ENCODE results near the gene RAI1.

RAI1 gene

DNA sequence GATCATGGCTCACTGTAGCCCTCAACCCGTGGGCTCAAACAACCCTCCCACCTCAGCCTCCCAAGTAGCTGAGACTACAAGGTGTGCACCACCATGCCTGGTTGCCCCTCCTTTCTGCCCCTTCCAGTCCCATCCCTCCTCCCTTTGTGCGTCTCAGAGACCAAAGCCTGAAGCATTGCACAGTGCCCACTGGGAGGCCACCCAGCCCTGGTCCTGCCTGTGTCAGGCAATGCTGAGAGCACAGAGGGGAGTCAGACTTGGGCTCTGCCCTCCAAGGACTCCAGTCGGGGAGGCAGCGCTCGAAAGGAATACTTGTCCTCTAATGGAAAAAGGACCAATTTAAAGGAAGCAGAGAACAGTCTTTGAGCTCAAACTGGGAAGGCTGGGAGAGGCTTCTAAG is 20.4 kb downstream of the RAI1 start:
- DNase-seq = no peak

DNA sequence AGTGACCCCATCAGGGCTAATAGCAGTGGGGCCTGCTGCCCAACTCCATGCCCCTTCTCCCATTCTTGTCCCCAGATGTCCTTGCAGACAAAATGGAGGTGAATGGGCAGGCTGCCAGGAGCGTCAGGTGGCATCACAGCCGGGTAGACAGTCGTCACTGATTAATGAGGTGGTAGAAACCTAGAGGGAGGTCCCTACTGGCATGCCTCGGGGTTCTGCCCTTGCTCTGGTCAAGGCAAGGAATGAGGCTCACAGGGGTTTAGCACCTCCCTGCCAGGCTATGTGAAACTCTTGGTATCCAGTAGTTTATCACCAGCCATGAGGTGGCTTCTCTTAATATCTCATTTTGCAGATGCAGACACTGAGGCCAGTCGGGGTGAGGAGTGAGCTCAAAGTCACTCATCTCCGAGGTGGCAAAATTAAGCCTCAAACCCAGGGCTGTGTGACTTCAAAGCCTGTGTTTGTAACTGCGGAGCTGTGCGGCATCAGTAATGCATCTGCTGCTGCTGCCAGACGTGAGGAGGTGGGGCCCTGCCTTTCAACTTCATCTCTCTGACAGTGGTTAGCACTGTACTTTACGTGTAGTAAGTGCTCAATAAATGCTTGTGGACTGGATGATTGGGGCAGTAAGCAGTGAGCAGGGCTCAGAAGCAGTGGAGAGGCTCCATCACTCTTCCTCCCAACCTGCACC is 21.3 kb downstream of the RAI1 start:
- no peak for DNase-seq

DNA sequence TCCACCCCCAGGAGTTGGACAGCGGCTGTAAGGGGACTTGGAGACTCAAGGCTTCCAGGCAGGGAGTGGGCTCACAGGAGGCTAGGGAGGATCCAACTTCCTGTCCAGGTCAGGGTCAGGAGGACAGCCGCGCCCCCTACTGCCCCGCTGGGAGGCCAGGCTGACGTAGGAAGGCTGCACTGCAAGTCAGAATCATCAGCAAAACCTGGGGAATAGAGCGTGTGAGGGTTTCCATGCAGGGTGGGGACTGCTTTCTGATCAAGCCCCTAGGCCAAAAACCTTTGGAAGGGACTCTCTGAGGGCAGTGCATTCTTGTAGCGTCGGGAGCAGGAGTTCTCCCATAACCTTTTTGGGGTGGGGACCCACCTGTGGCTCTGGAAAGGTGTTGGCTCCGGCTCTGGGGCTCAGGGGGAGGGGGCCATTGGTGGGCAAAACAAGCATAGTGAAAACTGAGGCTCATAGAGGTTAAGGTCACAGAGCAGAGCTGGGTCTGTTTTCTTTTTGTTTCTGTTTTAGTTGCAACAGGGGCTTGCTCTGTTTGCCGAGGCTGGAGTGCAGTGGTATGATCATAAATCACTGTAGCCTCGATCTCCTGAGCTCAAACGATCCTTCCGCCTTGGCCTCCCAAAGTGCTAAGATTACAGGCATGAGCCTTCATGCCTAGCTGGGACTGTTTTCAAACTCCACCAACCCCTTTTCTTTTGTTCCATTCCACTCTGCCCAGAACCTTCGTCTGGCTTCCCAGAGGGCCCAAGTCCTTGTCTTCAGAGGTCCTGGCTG is 22.1 kb downstream of the RAI1 start:
- DNase-seq = no peak

DNA sequence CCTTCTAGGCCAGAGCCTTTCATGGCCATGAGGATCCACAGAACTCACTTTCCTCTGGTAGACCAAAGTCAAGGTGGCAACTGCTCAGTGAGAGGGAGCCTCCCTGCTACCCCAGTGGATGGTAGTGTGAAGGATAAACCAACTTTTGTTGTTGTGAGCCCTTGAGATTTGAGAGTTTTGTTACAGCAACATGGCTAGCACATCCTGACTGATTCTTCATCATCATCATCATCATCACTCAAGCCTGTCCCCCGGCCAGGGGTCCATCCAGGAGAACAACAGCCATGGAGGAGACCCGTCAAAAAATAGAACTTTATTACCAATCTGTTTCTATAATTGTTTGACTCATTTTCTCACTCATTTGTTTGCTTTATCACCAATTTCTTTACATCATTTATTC is 23.7 kb downstream of the RAI1 start:
- DNase-seq = no peak

DNA sequence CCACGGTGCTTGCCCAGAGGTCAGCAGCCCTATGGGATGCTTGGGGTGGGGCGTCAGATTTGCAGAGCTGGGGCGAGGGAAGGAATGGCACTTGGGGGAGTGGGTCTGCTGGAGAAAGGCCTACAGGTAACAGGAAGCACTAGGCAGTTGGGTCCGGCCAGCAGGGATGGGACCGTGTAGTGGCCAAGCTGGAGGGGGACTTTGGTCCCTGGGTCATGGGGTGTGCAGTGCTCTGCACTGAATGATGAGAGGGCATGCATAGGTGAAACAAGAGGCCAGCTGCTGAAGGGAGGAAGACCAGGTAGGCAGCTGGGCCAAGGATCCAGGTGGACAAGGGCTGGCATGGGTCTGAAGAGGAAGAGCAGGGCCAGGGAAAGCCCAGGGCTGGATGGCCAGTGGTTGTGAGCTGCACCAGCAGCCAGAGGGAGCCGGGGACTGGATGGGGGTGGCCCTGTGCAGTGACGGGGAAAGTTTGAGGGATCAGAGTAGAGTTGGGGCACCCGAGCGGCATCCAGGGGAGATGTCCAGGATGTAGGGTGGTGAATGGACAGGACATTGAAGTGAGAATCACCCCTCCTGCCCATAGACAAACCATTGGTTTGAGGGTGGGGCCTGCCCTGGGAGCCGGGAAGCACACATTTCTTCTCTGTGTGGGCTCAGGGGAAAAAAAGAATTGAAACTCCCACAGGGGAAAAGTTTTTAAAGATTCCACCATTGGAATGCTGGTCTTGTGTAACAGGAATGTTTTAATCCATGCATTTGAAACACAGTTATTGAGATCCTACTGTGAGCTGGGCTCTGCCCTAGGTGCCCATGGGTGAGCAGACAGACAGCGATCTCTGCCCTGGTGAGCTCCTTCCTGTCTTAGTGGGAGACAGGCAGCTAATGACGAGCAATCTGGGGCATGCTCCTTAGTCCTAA is 25.1 kb downstream of the RAI1 start:
- DNase-seq = no peak

DNA sequence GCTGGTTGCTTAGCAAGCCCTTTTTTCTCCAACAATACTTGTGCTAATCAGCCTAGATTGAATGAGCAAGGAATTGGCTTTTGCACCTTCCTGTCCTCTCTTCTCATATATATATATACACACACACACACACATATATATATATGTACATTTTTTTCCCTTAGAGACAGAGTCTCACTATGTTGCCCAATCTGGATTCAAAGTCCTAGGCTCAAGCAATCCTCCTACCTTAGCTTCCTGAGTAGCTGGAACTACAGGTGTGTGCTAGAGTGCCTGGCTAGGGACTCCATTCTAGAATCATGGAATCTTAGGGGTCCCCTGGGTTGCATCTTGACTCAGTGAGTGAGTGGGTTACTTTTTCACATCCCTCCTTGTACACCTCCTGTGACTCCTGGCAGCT is 27.0 kb downstream of the RAI1 start:
- DNase-seq = no peak

DNA sequence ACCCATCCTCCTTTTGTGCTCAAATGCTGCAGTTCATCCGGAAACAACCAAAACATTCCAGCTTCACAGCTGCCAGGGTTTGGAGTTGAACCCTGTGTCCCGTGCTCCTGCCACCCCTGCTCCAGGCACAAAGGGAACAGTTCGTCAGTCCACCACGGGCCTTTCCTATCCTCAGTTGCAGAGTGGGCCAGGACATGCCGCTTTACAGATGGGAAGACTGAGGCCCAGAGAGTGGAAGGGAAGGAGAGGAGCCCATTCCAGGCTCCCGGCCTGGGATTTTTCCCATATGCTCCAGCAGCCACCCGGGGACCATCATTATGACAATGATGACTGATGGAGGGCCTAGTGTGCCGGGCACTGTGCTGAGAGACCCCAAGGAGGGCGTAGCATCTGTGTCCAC is 27.6 kb downstream of the RAI1 start:
- DNase-seq = no peak

DNA sequence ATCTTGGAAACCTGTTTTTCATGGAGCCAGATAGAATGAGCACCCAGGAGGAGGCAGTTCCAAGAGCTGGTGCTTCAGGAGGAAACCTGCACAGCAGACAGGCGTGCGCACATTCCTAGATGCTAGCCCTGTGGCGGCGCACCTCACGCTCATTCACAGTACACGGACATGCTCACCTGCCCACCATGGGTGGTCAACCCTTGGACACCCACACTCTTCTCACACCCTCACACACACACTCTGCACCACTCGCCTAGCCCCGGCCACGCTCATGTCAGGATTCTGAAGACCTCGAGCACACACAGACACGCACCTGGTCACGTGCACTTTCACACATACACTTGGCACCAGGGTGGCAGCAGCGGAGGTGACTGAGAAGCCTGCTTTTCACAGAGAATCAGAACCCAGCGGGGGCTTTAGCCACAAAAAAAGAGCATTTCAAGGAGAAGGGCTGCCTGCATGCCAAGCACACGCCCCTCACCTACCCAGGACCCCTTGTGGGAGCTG is 28.6 kb downstream of the RAI1 start:
- DNase-seq = no peak

DNA sequence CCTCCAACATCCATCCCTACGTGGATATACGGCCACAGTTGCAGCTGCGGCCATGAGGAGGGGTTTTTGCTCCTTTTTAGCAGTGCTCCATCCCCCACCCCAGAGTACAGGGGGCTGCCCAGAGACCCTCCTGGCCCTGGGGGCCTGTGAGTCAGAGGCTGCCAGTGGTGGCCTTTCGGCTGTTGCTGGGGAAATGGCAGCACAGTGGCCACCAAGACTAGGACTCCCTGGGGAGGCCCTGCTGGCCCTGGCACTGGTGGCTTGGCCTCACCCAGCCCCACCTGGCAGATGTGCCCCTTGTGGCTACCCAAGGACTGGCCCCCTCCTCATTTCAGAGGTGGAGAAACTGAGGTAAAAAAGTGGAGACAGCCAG is 29.1 kb downstream of the RAI1 start:
- no peak for DNase-seq

DNA sequence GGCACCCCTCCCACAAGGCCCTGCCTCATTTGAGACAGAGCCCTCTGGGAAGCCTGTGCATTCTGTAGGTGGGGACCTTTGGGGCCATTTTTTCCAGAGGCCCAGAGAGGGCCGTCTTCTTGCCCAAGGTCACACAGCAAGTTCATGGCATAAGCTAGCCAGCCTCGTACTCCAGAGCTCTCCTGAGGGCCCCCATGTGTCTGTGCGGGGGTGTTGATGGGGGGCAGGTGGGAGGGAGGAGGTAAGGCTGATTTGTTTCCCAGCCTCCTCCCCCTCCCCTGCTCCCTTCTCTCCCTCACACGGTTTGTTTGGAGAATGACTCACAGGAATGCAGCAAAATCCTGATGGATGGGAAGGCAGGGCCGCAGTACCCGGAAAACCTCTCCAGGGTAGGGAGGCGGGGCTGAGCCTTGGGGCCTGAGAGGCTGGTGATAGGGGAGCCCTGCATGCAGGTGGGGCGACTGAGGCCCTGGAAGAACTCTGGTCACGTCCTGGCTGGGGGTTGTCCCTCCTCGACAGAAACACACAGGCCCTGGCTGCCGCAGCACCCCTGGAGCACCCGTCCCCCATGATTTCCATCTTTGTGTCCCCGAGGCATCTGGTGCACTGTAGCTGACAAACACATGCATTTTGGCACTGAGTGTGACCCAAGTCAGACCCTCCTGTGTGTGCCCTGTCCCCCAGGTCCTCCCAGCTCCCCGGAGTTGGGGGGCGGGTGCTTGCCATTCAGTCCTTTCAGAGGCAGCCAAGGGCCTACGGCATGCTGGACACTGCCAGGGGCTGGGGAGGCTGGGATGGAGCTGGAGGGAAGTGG is 29.7 kb downstream of the RAI1 start:
- no peak for DNase-seq

DNA sequence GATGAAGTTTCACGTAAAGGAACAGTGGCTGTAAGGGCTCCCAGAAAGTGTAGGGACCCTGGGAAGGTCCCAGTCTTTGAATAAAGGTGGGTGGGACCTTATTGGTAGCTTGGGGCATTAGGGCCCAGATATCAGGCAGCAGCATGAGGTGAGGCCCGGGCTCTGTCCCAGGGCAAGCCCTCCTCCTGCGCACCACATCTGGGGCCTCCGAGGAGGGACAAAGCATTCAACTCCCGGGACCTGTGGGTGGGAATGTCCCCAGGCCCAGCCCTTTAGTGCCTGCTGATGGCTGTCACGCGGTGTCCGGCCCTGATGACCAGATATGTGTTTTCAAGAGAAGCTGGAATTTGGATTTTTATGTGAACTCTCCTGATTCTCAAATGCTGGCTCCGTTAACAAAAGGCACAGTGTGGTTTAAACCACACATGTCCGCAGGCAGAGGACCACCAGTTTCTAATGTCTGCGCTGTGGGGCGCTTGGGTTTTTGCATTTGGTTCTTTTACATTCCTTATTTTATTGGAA is 30.4 kb downstream of the RAI1 start:
- DNase-seq = no peak

DNA sequence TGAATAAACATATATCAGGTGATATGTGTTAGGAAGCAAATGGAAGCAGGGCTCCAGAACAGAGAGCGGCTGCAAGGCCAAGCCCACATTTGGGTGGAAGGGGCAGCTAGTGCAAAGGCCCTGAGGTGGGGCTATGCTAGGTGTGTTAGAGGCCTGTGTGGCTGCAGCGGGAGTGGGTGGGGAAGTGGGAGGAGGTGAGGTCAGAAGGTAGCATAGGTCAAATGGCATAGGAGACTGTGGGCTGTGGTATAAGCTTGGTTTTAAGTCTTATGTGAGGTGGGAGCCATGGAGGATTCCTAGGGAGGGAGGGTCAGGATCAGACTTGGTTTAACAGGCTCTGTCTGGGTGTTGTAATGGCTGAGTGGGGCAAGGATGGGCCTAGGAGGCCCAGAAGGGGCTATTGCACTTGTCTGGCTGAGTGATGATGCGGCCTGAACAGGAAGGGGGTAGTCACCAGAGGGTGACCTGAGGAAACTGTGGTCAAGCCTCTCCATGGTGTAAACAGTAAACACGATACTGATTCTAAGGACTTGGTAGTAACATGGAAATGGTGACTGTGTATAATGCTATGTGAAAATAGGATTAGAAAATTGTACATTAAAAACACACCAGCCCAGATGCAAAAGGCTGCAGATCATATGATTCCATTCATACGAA is 31.1 kb downstream of the RAI1 start:
- DNase-seq = no peak

DNA sequence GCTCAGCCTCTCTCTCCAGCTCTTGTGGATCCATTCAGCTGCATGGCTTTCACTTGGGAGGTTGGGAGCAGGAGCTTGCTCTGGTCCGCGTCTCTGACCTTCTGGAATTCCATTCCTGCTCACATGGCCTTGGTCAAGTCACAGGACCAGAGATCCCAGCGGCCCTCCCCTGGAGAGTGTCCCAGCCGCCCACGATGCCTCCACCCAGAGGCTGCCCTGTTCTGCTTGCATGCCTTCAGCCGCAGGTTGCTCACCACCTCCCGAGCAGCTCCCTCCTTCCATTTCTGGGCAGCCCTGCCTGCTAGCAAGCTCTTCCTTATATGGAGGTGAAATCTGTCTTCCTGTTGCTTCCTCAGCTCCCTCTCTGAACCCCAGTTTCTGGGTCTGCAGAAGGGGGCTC is 32.6 kb downstream of the RAI1 start:
- DNase-seq = no peak

DNA sequence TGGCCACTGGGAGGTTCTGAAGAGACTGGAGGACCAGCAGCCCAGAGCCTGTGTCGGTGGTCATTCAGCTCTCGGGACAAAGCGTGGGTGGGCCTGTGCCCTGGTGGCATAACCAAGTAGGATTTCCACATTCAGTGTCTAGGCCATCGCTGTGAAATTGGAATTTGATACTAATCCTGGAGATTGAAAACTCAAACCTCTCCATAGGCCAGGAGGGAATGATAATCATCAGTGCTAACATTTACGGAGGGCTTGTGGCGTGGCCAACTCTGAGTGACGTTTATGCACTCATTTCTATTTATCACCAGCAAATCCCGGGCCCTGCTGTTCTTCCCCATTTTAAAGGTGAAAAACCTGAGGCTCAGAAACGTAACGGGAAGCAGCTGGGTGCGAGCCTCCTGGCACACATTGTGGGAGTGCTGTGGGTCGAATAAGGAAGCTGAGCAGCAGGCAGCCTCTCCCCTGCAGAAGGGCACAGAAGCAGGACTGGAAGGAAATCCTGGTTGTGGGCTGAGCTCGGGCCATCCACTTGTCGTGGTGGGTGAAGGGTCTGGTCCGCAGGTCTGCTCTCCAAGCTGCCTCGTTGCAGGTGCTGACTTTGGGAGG is 33.1 kb downstream of the RAI1 start:
- DNase-seq = no peak

DNA sequence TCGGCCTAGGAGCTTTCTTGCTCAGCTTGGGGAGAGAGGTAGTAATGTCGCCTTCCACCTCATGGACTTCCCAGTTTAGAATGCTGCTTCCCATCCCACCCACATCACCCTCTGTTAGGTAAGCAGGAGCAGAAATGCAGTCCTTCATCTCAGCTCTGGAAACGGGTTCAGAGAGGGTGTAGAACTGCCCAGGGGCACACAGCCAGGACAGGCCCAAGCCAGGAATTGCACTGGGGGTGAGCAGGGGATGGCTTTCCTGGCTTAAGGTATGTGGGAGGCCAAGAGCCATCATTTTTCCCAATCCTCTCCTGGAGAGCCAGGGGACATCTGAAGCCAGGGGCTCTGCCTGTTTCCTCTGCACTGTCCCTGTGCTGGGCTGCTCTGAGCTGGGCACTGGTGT is 33.6 kb downstream of the RAI1 start:
- DNase-seq = no peak

DNA sequence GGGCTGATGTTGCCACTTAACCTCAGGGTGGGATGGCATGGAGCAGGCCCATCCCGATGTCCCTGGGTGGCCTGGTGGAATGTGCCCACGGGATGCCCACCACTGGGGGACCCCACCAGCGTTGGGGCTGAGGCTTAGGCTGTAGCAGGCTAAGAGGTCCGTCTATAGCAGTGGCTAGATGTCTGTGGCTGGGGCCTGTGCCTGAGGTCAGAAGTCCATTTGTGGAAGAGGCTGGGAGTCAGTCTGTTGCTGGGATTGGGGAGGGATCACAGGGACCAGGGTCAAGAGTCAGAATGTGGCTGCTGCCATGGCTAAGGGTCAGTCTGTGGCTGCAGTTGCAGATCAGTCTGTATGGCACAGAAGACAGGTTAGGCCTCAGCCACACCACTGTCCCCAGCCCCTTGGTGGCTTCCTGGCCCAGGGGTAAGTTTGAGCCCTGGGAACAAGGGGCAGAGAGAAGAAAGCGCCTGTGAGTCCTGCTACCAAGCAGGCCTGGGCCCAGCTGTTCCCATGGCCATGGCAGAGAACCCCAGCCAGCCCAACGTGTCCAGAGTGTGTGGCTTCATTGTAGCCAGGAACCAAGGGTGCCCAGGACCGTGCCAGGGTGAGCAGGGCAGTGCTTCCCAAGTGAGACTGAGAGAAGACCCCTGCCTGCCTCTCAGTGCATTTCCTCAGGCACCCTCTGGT is 35.7 kb downstream of the RAI1 start:
- DNase-seq = no peak

DNA sequence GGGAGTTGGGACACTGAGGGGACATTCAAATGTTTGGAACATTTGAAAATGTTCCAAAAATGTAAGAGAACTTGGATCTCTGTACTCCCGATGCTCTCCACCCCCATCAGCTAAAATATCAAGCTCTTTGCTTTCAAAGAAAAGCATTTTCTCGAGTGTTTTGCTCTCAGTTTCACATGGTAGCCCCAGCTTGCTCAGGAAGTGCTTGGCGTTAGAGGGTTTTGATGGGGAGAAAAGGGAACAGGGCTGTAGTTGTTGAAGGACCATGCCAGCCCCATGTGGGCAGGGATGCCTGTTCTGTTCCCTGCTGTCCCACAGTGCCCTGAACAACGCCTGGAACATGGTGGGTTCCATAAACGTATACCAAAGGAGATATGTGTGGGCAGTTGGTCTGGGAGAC is 37.0 kb downstream of the RAI1 start:
- no peak for DNase-seq

DNA sequence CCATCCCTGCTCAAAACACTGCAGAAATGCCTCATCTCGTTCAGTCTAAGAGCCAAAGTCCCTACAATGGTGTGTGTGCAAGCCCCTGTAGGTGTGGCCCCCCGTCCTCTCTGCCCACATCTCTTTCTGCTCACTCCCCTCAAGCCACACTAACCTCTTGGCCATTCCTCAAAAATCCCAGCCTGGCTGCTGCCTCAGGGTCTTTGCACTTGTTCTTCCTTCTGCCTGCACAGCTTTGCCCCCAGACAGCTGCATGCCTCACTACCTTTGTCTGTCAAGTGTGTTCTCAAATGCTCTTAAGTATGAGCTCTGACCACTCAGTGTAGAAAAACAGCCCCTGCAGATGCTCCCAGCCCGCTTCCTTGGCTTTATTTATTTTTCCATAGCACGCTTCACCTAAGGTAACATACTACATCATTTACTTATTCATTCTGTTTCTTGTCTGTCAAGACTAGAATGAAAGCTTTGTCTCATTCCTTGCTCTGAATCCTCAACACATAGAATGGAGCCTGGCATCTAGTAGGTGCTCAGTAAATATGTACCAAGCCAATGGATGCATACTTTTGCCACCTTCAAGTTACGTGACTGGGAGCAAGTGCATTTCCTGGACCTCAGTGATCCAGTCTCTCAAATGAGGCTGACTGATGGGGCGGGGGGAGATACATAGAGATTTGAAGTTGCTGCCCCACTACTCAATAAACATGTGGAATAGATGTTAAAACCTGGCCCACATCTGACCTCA is 38.1 kb downstream of the RAI1 start:
- DNase-seq = no peak

DNA sequence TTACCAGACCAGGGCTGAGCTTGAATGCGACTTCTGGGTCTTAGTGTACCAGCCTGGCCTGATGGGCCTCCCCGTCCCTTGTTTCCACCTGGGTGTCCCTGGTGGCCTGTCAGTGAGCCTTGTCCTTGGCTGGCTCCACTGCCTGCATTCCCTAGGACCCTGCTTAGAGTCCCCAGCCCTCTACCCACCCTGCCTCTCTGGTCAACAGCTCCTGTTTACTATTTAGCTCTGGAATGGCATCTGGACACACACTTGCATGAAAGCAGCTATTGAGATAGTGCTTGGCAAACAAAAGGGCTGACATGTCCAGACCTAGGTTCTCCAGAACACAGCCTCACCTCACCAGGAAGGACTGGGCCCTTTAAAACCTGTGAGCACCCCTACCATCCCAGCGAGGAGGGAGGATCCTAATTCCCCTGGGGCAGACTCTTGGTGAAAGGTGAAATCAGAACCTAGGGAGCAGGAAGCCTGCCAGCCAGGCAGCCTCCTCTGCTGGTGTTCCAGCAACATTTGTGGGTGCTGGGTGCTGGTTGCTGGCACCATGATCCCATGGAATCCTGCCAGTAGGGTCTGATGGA is 38.8 kb downstream of the RAI1 start:
- DNase-seq = no peak
